NCI-H146 treated with DMSO at 0.1 percent for 48 hours (cell line): ENCODE results near the gene PACS2.

Experiments used
- DNase-seq: peaks from one replicate; lab custom pipeline; 2025; ENCODE audit not compliant: unreplicated experiment; lab: John Stamatoyannopoulos, UW

The PACS2 gene

DNA sequence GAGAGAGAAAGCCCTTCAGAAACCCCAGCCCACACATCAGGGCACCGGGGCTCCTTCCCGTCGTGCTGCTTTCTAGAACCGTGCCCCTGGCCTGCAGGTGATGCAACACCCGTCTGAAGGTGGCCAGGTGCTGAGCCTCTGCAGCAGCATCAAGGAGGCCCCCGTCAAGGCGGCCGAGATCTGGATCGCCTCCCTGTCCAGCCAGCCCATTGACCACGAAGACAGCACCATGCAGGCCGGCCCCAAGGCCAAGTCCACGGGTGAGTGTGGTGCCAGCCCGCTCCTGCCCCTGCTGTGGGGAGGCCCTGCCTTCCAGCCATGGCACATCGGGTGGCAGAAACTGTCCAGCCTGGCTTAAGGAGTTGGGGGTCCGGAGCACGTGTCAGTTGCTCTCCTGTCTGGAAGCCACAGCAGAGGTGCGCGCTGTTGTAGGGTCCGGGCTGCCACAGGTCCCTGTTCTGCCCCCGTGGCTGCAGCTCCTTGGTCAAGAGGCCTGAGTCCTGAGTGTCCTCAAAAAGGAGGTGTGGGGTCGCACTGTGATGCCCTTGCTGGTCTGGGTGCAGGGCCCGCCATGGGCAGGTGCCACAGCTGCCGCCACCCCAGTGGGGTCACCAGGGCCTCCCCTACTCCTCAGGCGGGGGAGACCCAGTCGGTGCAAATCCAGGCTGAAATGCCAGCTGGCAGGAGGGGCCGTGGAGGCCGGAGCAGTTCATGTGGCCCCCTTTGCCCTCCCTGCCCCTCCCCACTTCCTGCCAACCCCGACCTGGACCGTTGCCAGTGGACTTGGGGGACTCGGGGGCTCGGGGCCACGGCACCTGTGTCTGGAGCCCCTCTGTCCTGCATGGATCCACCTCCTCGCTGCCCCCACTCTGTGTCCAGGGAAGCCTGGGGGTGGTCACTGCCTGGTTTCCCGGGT, 52.8 kb downstream of the PACS2 start:
- DNase-seq: no peak

DNA sequence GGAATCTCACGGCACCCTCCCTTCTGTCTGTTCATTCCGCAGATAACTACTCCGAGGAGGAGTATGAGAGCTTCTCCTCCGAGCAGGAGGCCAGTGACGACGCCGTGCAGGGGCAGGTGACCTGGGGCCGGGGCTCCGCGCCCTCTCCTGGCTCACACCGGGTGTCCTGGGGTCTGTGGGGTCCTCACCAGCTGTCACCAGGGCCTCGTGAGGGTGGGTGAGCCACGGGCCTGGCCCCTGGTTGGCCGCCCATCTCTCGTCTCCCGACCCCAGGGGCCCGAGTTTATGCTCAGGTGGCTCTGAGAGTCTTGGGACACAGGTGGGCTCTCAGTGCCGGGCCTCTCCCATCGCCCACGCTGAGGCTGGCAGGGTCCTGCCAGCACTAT, 53.5 kb downstream of the PACS2 start:
- no peak for DNase-seq

- DNase-seq: no peak
Observed at GRCh38 chr14:105368426-105368825, 53.9 kb downstream of the PACS2 start.

- DNase-seq: no peak
Observed at GRCh38 chr14:105368910-105369652, 54.5 kb downstream of the PACS2 start.

DNA sequence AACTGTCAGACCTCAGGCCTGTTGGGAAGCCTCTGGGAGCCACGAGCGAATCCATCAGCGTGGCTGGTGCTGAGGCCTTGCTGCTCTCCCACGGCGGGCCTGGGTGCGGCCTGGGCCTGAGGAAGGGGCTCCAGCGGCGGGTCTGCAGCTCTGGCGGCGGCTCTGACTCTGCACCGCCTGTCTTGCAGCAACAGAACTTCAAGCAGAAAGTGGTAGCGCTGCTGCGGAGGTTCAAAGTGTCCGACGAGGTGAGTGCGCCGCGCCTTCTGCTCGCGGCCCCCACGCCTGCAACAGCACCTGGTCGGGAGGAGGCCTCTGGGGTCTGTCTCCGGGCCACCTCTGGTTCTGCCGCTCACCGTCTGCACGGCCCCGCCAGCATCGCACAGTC, 55.1 kb downstream of the PACS2 start:
- no peak for DNase-seq

GRCh38 chr14:105374389-105374788, 59.8 kb downstream of the PACS2 start:
- no peak for DNase-seq

DNA sequence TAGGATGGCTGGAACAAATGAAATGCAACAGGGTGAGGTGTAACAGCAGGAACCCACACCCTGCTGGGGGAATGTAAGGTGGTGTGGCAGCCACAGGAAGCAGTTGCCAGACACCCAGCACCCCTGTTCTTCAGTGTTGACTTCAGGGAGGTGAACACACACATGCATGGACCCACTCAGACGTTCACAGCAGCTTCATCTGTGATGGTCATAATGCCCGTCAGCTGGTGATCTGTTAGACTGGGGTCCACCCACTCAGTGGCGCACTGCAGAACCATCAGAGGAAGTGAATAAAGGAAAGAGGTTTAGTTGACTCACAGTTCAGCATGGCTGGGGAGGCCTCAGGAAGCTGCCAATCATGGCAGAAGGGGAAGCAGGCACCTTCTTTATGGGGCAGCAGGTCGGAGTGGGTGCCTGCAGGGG, 61.1 kb downstream of the PACS2 start:
- DNase-seq: no peak

GRCh38 chr14:105376521-105377440, 62.2 kb downstream of the PACS2 start:
- no peak for DNase-seq

- DNase-seq: no peak
Observed at GRCh38 chr14:105377555-105378182, 63.1 kb downstream of the PACS2 start.

- DNase-seq: no peak
Observed at GRCh38 chr14:105378199-105378598, 63.7 kb downstream of the PACS2 start.

DNA sequence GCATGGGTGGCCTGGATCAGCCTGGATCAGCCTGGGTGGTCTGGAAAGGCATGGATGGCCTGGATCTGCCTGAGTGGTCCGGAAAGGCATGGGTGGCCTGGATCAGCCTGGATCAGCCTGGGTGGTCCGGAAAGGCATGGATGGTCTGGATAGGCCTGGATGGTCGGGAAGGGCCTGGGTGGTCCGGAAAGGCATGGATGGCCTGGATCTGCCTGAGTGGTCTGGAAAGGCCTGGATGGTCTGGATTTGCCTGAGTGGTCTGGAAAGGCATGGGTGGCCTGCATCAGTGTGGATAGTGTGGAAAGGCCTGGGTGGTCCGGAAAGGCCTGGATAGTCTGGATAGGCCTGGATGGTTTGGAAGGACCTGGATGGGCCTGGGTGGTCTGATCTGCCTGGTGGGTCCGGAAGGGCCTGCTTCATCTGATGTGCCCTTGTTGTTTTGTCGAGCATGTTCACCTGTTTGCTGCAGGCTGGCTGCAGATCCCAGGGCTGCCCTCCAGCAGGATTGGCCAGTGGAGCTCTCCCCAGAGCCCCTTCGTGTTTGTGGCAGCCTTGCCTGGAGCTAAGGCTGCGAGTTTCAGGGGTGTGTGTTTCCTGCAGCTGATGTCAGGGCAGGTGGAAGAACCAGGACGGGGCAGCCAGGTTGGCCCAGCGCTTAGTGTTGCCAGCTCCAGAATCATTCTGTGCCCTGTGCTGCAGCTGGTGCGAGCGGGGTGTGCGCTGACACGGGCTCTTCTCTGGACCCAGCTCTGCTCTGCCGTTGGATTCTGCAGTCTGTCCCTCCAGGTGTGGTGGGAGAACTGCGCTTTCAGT, 64.5 kb downstream of the PACS2 start:
- DNase-seq: no peak

DNA sequence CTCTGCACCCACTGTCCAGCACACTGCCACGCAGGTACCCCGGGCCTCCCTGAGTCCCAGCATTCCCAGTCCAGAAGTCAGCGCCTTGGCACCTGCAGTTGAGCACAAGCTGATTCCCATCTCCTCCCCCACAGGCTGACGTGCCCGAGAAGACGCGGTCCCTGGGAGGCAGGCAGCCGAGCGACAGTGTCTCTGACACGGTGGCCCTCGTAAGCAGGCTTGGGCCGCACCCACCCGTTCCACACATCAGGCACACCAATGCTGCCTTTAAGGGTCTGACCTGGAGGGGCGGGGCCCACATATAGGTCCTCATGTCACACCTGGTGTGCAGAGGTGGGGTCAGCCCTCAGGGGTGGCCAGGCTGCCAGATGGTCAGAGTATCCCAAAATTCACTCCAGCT, 65.4 kb downstream of the PACS2 start:
- no peak for DNase-seq

GRCh38 chr14:105380756-105381155, 66.2 kb downstream of the PACS2 start:
- DNase-seq: no peak

DNA sequence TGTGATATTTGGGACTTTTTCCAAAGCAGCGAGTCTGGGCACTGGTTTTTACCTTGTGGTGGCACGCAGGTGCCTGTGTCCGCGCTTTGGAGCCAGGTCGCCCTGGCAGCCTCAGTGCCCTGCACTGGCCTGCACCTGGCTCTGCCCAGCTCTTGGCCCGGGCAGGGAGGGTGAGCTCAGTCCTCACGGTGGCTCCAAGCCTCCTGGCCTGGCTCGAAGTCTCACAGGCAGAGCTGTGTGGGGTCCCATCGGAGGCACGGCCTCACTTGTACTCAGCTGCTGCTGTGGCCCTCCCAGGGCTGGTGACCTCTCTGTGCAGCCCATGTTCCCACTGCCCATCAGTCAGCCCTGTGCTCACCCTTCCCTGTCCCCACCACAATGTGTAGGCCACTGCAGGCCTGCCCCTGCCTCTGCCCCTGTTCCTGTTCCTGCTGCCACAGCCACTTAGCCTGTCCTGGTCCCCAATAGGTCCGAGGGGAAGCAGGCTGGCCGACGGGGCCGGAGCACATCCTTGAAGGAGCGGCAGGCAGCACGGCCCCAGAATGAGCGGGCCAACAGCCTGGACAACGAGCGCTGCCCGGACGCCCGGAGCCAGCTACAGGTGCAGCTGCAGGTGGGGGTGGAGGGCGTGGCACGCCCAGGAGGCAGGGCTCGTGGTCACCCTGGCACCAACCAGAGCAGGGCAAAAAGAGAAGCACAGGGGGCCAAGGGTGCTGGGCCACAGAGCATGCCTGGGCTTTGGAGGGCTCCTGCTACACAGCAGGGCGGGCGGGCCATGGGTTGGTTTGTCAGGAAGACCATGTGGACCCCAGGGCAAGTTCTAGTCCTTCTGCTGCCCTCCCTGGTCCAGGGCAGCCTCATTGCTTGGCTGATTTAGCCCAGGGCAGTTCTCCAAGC, 67.1 kb downstream of the PACS2 start:
- no peak for DNase-seq

GRCh38 chr14:105382343-105383082, 68.0 kb downstream of the PACS2 start:
- DNase-seq: no peak

DNA sequence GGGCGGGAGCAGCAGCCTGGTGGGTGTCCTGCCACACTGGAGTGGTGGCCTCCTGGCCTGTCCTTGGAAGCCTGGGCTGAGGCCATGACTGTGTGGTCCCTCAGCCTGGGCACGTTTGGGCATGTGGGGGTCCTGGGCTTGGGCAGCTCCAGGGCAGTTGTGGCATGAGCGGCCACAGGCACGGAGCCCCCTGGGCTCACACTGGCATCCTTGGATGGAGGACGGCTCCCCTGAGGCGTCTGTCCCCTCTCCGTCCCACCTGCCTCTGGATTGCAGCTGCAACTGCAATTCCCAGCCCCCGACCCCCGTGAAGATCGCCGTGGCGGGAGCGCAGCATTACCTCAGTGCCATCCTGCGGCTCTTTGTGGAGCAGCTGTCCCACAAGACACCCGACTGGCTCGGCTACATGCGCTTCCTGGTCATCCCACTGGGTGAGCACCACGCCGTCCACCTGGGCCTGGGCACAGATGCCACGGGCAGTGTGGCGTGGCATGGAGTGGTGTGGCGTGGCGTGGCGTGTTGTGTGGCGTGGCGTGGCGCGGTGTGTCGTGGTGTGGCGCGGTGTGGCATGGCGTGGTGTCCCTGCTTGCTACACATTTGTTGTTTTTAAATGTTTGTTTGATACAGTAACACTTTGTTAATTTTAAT, 68.7 kb downstream of the PACS2 start:
- no peak for DNase-seq

GRCh38 chr14:105384041-105384557, 69.6 kb downstream of the PACS2 start:
- no peak for DNase-seq
